H1 (cell line): ENCODE data around the gene BHLHE23.

Experiments used
- HDAC6 ChIP-seq: IDR thresholded peaks from one replicate; pipeline ENCODE4 v1.7.1; 2012; ENCODE audit warnings: low read depth, mild to moderate bottlenecking, inconsistent platforms, low read length, moderate library complexity
- POLR2A ChIP-seq, 2 experiments: IDR thresholded peaks; 1 replicate in 1 of 2; 2 replicates in 1 of 2; pipeline ENCODE4 v1.6.1; 2011; ENCODE audit warnings: low read depth in 2 of 2, low read length in 2 of 2, mild to moderate bottlenecking in 2 of 2; ENCODE audit errors: control extremely low read depth in 1 of 2
- SP2 ChIP-seq: IDR thresholded peaks from 2 replicates; pipeline ENCODE4 v1.6.1; 2012; ENCODE audit warnings: mild to moderate bottlenecking, low read length, inconsistent platforms
- ZNF274 ChIP-seq: IDR thresholded peaks from 2 replicates; pipeline ENCODE4 v1.7.0; 2012; ENCODE audit warnings: low read length, borderline replicate concordance; ENCODE audit errors: extremely low read depth
- TF ChIP-seq, protein P1 (sequence below): IDR thresholded peaks from 2 replicates; pipeline ENCODE4 v1.6.1; 2012; ENCODE audit warnings: inconsistent platforms
- TF ChIP-seq, protein P2 (sequence below): IDR thresholded peaks from 2 replicates; pipeline ENCODE4 v1.6.1; 2012; ENCODE audit warnings: low read length, inconsistent platforms
- TF ChIP-seq, protein P3 (sequence below): IDR thresholded peaks from 2 replicates; pipeline ENCODE4 v1.6.1; 2011; ENCODE audit warnings: low read length, improper control_type of control experiment
- TF ChIP-seq, protein P4 (sequence below), 3 experiments: IDR thresholded peaks; 1 replicate in 2 of 3; 2 replicates in 1 of 3; pipeline versions ENCODE4 v1.5.1 to v1.6.1; 2011; ENCODE audit warnings: low read length in 3 of 3, mild to moderate bottlenecking in 3 of 3, inconsistent platforms in 2 of 3, low read depth in 1 of 3, moderate library complexity in 1 of 3; ENCODE audit not compliant: insufficient read depth in 1 of 3; ENCODE audit errors: control extremely low read depth in 1 of 3

DNA sequence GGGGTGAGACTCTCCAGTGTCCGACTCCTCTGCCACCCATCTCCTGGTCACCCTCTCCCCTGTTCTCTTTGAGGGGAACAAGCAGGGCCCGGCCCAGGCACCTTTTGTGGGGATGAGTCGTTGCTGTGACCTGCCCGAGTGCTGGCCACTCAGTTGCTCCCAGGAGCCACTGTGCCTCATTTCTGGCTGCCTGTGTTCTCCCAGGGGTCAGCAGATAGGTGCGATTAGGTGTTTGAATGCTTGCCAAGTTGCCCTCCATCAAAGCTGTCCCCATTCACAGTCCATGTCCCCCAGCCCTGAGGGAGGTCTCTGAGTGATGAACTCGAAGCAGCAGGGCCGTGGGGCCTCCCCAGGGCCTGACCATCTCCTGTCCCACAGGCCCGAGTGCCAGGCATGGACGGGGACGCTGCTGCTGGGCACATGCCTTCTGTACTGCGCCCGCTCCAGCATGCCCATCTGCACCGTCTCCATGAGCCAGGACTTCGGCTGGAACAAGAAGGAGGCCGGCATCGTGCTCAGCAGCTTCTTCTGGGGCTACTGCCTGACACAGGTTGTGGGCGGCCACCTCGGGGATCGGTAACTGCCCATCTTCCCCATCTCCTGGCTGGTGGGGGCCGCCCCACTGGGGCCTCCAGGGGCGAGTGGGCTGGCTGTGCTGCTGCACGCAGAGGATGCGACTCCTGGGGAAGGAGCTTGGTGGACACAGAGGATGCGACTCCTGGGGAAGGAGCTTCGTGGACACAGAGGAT lies 50.2 kb downstream of the BHLHE23 start:
- TF ChIP-seq, protein P1, sequence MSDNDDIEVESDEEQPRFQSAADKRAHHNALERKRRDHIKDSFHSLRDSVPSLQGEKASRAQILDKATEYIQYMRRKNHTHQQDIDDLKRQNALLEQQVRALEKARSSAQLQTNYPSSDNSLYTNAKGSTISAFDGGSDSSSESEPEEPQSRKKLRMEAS: no peak
- TF ChIP-seq SP2 (no peak), HDAC6 (no peak), POLR2A (IDR thresholded peaks at IDR 0.05; ENCODE audit: control extremely low read depth in 1 of 2, low read depth in 2 of 2, low read length in 2 of 2) (no peak), ZNF274 (no peak)
- TF ChIP-seq, protein P2, sequence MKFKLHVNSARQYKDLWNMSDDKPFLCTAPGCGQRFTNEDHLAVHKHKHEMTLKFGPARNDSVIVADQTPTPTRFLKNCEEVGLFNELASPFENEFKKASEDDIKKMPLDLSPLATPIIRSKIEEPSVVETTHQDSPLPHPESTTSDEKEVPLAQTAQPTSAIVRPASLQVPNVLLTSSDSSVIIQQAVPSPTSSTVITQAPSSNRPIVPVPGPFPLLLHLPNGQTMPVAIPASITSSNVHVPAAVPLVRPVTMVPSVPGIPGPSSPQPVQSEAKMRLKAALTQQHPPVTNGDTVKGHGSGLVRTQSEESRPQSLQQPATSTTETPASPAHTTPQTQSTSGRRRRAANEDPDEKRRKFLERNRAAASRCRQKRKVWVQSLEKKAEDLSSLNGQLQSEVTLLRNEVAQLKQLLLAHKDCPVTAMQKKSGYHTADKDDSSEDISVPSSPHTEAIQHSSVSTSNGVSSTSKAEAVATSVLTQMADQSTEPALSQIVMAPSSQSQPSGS: no peak
- TF ChIP-seq, protein P3, sequence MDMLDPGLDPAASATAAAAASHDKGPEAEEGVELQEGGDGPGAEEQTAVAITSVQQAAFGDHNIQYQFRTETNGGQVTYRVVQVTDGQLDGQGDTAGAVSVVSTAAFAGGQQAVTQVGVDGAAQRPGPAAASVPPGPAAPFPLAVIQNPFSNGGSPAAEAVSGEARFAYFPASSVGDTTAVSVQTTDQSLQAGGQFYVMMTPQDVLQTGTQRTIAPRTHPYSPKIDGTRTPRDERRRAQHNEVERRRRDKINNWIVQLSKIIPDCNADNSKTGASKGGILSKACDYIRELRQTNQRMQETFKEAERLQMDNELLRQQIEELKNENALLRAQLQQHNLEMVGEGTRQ: no peak
- TF ChIP-seq, protein P4, sequence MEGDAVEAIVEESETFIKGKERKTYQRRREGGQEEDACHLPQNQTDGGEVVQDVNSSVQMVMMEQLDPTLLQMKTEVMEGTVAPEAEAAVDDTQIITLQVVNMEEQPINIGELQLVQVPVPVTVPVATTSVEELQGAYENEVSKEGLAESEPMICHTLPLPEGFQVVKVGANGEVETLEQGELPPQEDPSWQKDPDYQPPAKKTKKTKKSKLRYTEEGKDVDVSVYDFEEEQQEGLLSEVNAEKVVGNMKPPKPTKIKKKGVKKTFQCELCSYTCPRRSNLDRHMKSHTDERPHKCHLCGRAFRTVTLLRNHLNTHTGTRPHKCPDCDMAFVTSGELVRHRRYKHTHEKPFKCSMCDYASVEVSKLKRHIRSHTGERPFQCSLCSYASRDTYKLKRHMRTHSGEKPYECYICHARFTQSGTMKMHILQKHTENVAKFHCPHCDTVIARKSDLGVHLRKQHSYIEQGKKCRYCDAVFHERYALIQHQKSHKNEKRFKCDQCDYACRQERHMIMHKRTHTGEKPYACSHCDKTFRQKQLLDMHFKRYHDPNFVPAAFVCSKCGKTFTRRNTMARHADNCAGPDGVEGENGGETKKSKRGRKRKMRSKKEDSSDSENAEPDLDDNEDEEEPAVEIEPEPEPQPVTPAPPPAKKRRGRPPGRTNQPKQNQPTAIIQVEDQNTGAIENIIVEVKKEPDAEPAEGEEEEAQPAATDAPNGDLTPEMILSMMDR (IDR thresholded peaks at IDR 0.05; ENCODE audit: control extremely low read depth in 1 of 3, insufficient read depth in 1 of 3, low read depth in 1 of 3, low read length in 3 of 3): no peak
